Measurements from ENCODE around the gene SFPQ.
"Not testable (repeated sequence)": the region's sequence is repeated elsewhere in the genome, so short reads cannot be mapped to it uniquely, and the experiment has no call there.

Gene SFPQ

GRCh38 chr1:35192853-35193664 is at the start of gene SFPQ:
Gene SFPQ, minus strand, starts transcription at chr1:35193145. Its CDS starts 96 bp downstream, at chr1:35193049.
- peak; percentile 82 to 98 for DNase-seq

- not testable (repeated sequence) for DNase-seq
These were observed 43.8 kb upstream of the SFPQ start for GRCh38 chr1:35236772-35237171.

- no peak for DNase-seq
These were observed 38.3 kb upstream of the SFPQ start for GRCh38 chr1:35231287-35231686.

- DNase-seq = no peak
These were observed 36.8 kb upstream of the SFPQ start for GRCh38 chr1:35229587-35230360.

- DNase-seq = no peak
These were observed 33.6 kb upstream of the SFPQ start for GRCh38 chr1:35226546-35226945.

- no peak for DNase-seq
These were observed 30.2 kb upstream of the SFPQ start for GRCh38 chr1:35223084-35223630.

GRCh38 chr1:35222322-35223083 is 29.6 kb upstream of the SFPQ start:
- no peak for DNase-seq

- DNase-seq = peak in 1 of 2 experiments; percentile 3
These were observed 28.0 kb upstream of the SFPQ start for GRCh38 chr1:35220976-35221375.

GRCh38 chr1:35215346-35215745 is 22.4 kb upstream of the SFPQ start:
- DNase-seq = no peak

- no peak for DNase-seq
These were observed 18.1 kb upstream of the SFPQ start for GRCh38 chr1:35211120-35211414.

GRCh38 chr1:35210321-35211119 is 17.6 kb upstream of the SFPQ start:
- no peak for DNase-seq

- DNase-seq = no peak
These were observed 10.3 kb upstream of the SFPQ start for GRCh38 chr1:35203295-35203694.

- peak; percentile 20 to 73 for DNase-seq
These were observed 9.2 kb upstream of the SFPQ start for GRCh38 chr1:35202048-35202719.

- no peak for DNase-seq
These were observed 8.7 kb upstream of the SFPQ start for GRCh38 chr1:35201631-35202030.

- DNase-seq = peak; percentile 38 to 60
These were observed 691 bp downstream of the SFPQ start for GRCh38 chr1:35192056-35192852.

- no peak for DNase-seq
These were observed 1.4 kb downstream of the SFPQ start for GRCh38 chr1:35191429-35192055.

GRCh38 chr1:35190784-35191183 is 2.2 kb downstream of the SFPQ start:
- DNase-seq = no peak

GRCh38 chr1:35188578-35189392 is 4.2 kb downstream of the SFPQ start:
- no peak for DNase-seq

GRCh38 chr1:35187816-35188342 is 5.1 kb downstream of the SFPQ start:
- DNase-seq = no peak

Data from SW 1271 (cell line).